Right cardiac atrium (tissue), 5 donors: ENCODE measurements around the gene TPP2. TPM values are rescaled to one million over a fixed set of nuclear protein-coding genes. Genes with fewer than 3 reads are reported as not detected.
A peak's percentile ranks its signal among the peaks of the same experiment; 100 is the strongest.

Experiments
- ATAC-seq, 2 donors: fragments of 200-7000 bp; cut with Tn5 transposase; one replicate each; pipeline versions ENCODE4 v1.8.0 to v1.9.1; 2020; ENCODE audit warnings: moderate library complexity in 2 of 2, mild to moderate bottlenecking in 1 of 2
- DNase-seq, 3 donors: peaks; one replicate each; pipeline ENCODE4 v3.0.0-alpha.2; 2020
- H3K27ac ChIP-seq: one replicate; pipeline ENCODE4 v1.5.1; 2013; ENCODE audit warnings: mild to moderate bottlenecking, low read length, control low read depth, moderate library complexity
- H3K27me3 ChIP-seq: one replicate; pipeline ENCODE4 v1.6.1; 2013; ENCODE audit not compliant: control insufficient read depth, insufficient read depth
- H3K4me1 ChIP-seq: one replicate; pipeline ENCODE4 v1.6.1; 2013; ENCODE audit warnings: low read length; ENCODE audit not compliant: control insufficient read depth, insufficient read depth
- H3K4me3 ChIP-seq: one replicate; pipeline ENCODE4 v1.5.1; 2013; ENCODE audit warnings: low read length, control low read depth
- H3K9me3 ChIP-seq: one replicate; pipeline ENCODE4 v1.6.1; 2013; ENCODE audit warnings: low read length; ENCODE audit not compliant: control insufficient read depth
- WGBS: extraction: QIAGEN DNeasy Blood & Tissue Kit; methylation state at CpG from one replicate; pipeline ENCODE4 v1.1.7; 2013; 5-methylcytosine and 5-hydroxymethylcytosine counted together
- intact Hi-C, 4 donors: fragments of 100-400 bp; cut with DNase I; formaldehyde crosslinking; loops; one replicate each; pipeline versions ENCODE4 v1.11.0 to v1.14.0; 2022 to 2023
- polyA plus RNA-seq: library from polyadenylated mRNA; stranded (reverse); fragments of 200-250 nt; gene quantifications from one replicate; pipeline ENCODE4 v1.2.3, GENCODE V29; 2013
- total RNA-seq, 4 donors: library from RNA; stranded (reverse); fragmentation: NEBNext Ultra II Directional; extraction: Animal tissue kit (Norgen Biotek cat#: 25700); gene quantifications; one replicate each; pipeline ENCODE4 v1.2.1, GENCODE V29; 2021
- donor health status: healthy with polysubstance abuse.
- donor health status: DM: no; HTN: yes; CAD: no.
- donor health status: DM: no; HTN: no; CAD: no.
- donor health status: DM: no; HTN: yes; CAD: no; lungs with severe emphysema.
- donor health status: DM: yes; HTN: yes; CAD: no.

TPP2 gene
- total and polyA plus RNA-seq, 5 donors, result 22.4 to 35.1 (median 32.2) TPM

DNA sequence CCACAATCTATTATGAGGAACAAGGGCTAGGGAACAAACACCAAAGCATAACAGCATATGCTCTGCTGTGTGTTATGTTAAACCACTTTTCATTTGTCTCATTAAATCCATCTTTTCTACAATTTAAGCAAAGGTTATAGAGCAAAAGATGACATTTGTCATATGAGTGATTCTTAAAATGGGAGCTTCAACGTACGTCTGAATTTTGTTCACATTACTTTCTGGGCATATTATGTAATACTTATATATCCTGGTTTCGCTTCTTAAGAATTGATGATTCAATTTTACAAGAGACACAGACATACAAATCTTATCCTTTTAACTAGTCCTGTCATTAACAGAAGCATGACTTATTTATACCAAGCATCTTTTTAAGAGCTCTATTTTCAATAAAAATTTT is 3.3 kb upstream of the TPP2 start:
- ATAC-seq (no peak), DNase-seq (no peak)
- no peaks in the 10 kb centered on the region for H3K27me3 ChIP-seq
- H3K27ac ChIP-seq, result no peak overlapping the region
- intact Hi-C loops, result no loop called here
- H3K4me1 ChIP-seq, result peaks cover 2% of the 10 kb centered on the region
- no peak overlapping the region for H3K4me3 ChIP-seq
- WGBS, result 78% methylated on average over 3 of the region's 3 CpGs
- H3K9me3 ChIP-seq, result no peaks in the 10 kb centered on the region

DNA sequence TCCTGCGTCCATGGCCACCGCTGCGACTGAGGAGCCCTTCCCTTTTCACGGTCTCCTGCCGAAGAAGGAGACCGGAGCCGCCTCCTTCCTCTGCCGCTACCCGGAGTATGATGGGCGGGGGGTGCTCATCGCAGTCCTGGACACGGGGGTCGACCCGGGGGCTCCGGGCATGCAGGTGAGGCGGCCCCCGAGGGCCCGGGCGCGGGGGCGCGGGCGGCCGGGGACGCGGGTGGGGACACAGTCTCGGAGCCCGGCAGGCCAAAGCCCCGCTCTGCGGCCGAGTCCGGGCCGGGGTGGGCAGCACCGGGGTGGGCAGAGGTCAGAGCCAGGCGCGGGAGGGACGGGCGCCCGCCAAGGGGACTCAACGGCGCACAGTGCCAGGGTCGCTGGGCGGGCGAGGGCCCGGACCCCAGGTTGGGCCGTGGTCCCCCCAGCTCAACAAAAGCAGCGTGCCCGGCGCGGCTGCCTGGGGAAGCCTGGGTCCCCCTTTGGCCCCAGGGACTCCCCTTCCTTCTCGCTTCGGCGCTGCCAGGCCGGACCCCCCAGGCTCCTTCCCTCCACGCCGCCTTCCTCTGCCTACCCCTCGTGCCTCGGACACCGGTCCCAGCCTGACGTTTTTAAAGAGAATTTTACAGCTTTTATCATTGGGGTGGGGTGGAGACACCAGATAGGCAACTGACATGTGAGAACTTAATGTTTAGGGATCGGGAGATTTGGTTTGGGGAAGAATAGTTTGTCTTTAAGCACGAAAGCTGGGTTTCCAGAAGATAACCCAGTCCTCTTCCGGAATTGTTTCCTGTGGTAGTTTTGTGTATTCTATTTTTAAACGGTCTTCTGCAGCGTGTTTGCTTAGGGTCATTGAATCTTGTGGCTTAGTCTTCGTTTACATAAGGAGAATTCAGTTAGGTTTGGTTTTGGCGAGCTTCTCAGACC is 509 bp downstream of the TPP2 start:
- Histone ChIP-seq H3K27ac (peak overlapping the region; percentile 92), H3K4me3 (peak overlapping the region; percentile 96), H3K27me3 (no peaks in the 10 kb centered on the region), H3K4me1 (peaks cover 8% of the 10 kb centered on the region), H3K9me3 (no peaks in the 10 kb centered on the region)
- ATAC-seq (peak; percentile 6 to 33), DNase-seq (peak; percentile 37 to 72 (median 70))
- intact Hi-C loops, result loop anchor here in 2 of 4 donors (5.0 kb wide), 1 partner anchor 250 kb away; the partner anchor contains the start of gene ERCC5 (in 2 of the 2)
- under 1% methylated on average over 67 of the region's 67 CpGs for WGBS

DNA sequence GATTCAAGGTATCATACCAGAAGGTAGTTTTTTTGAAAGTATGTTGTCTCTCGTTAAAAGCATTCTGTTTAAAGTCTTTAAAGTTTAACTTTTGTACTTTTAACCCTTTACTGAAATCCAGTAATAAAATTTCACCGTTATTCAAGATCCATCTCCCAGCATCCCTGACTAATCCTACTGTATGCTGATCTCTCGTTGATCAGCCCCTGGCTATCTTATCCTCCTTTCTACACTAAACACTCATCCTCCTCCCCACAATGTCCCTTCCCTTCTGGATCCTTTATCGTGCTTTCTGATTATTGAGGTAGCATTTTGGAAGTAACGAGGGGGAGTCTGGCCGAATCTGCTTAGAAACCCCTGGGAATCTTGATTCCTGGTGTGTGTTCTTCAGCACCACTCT is 1.3 kb downstream of the TPP2 start:
- H3K4me1 ChIP-seq, result peaks cover 6% of the 10 kb centered on the region
- ATAC-seq, result no peak
- 2% methylated on average over 6 of the region's 6 CpGs for WGBS

DNA sequence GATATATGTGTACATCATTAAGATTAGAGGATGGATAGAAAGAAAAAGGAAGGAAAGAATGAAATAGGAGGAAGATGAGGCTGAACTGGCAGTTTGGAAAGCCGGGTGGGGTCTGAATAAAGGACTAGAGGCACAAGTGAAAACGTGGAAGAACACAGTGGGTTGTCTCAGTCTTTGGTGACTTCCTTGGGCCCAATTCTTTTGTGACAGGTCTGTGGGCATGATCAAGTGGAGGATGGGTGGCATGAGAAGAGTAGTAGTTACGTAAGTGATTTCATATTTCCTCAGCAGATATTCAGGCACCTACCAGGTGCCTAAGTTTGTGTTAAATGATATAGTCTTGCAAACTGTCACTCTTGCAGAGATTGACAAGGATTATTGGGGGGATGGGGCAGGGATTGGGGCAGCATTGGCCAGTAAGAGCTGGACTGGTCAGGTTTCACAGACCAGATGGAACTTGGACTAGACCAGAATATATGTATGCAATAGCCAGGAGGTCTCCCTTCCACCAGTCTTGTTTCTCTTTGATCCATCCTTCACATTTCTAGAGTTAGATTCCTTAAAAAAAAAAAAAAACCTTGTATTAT is 2.7 kb downstream of the TPP2 start:
- H3K4me3 ChIP-seq, result no peak overlapping the region
- H3K27me3 ChIP-seq, result no peaks in the 10 kb centered on the region
- no peak overlapping the region for H3K27ac ChIP-seq
- H3K9me3 ChIP-seq, result no peaks in the 10 kb centered on the region
- H3K4me1 ChIP-seq, result peaks cover 6% of the 10 kb centered on the region
- intact Hi-C loops, result loop anchor here in 2 of 4 donors (5.0 kb wide), 1 partner anchor 248 kb away; the partner anchor contains the start of gene ERCC5 (in 2 of the 2)
- WGBS, result 65% methylated on average over 3 of the region's 3 CpGs
- ATAC-seq, result no peak
- DNase-seq, result no peak

More for the DNA sequence above, 1.3 kb downstream of the TPP2 start:
- no peaks in the 10 kb centered on the region for H3K9me3 ChIP-seq
- H3K4me3 ChIP-seq, result peak overlapping the region; percentile 96
- no peaks in the 10 kb centered on the region for H3K27me3 ChIP-seq
- H3K27ac ChIP-seq, result no peak overlapping the region
- intact Hi-C loops, result loop anchor here in 2 of 4 donors (5.0 kb wide), 1 partner anchor 249 kb away; the partner anchor contains the start of gene ERCC5 (in 2 of the 2)
- DNase-seq, result no peak

DNA sequence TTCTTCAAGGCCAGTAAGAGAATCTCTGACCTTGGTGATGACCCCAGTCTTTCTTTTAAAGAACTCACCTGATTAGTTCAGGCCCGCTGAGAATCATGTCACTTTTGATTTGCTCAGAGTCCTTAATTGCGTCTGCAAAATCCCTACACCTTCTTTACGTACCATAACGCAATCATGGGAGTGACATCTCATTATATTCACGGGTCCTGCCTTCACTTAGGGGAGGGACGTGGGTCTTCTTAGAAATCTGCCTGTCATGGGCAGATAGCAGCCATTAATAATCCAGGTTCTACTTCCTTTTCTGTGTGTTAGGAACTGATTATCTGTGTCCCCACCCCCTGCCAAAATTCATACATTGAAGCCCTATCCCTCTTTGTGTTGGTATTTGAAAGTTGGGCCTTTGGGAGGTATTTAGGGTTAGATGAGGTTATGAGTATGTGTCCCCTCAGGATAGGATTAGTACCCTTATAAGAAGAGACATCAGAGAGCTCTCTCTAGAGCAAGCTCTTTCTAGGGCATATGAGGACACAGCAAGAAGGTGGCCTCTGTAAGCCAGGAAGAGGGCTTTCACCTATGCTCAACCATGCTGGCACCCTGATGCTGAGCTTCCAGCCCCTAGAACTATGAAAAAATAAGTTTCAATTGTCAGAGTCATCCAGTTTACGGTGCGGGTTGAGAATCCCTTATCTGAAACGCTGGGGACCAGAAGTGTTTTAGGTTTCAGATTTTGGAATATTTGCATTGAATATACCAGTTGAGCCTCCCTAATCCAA is 9.9 kb downstream of the TPP2 start:
- ATAC-seq, result no peak

DNA sequence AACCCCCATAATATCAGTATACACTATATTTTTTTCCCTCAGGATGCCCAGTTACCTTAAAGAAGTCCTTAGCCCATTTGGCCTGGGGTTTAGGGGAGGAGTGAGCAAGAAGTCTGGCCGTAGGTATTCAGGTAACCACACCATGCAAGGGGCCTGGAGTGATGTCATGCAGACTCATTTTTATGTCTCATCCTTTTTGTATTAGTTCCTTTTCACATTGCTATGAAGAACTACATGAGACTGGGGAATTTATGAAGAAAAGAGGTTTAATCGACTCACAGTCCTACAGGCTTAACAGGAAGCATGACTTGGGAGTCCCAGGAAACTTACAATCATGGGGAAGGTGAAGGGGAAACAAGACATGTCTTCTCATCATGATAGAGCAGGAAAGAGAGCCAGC is 12.2 kb downstream of the TPP2 start:
- ATAC-seq, result no peak
- WGBS, result 95% methylated on average over 2 of the region's 2 CpGs

More for the DNA sequence above, 9.9 kb downstream of the TPP2 start:
- Histone ChIP-seq H3K27ac (no peak overlapping the region), H3K4me3 (no peak overlapping the region), H3K9me3 (no peaks in the 10 kb centered on the region), H3K27me3 (no peaks in the 10 kb centered on the region), H3K4me1 (peaks cover 1% of the 10 kb centered on the region)
- WGBS, result 93% methylated on average over 9 of the region's 9 CpGs
- no peak for DNase-seq
- intact Hi-C loops, result no loop called here

DNA sequence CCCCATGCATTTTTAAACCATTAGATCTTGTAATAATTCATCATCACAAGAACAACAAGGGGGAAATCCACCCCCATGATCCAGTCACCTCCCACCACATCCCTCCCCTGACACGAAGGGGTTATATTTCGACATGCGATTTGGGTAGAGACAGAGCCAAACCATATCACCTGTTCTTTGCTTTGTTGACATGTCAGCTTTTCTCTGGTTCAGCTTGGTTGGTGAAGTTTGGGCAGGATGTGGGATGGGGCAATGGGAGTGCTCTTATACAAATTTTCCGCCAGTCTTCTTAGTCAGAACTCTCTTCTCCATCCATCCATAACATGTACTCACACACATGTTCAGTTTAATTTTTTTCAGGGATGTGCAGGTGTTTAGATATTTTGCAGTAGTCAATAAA is 12.9 kb downstream of the TPP2 start:
- DNase-seq, result no peak
- ATAC-seq, result no peak
- Histone ChIP-seq H3K27me3 (no peaks in the 10 kb centered on the region), H3K9me3 (no peaks in the 10 kb centered on the region), H3K27ac (no peak overlapping the region), H3K4me1 (peaks cover 1% of the 10 kb centered on the region), H3K4me3 (no peak overlapping the region)
- intact Hi-C loops, result no loop called here
- WGBS, result 99% methylated on average over 4 of the region's 4 CpGs

More for the DNA sequence above, 12.2 kb downstream of the TPP2 start:
- DNase-seq, result no peak
- Histone ChIP-seq H3K27me3 (no peaks in the 10 kb centered on the region), H3K9me3 (no peaks in the 10 kb centered on the region), H3K4me1 (peaks cover 1% of the 10 kb centered on the region), H3K27ac (no peak overlapping the region), H3K4me3 (no peak overlapping the region)
- intact Hi-C loops, result no loop called here

DNA sequence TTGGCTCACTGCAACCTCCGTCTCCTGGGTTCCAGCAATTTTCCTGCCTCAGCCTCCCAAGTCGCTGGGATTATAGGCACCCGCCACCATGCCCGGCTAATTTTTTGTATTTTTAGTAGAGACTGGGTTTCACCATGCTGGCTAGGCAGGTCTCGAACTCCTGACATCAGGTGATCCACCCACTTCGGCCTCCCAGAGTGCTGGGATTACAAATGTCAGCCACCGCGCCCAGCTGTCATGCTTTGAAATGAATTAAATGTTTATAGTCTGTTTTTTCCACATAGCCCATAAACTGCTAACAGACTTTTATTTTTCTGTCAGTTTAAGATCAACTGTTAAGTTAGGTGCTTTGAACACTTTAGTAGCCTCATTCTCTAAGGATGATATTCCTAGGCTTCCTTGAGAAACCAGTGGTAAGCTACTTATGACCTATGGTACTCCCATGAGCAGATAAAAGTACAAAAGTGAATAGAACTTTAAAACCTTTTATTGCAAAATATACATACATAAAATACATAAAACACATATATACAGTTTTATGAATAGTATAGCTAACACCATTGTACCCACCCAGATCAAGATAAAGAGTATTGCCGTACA is 13.6 kb downstream of the TPP2 start:
- no peak for ATAC-seq
- H3K27ac ChIP-seq, result no peak overlapping the region
- intact Hi-C loops, result no loop called here
- H3K27me3 ChIP-seq, result no peaks in the 10 kb centered on the region
- no peaks in the 10 kb centered on the region for H3K9me3 ChIP-seq
- WGBS, result 97% methylated on average over 9 of the region's 9 CpGs
- H3K4me3 ChIP-seq, result no peak overlapping the region
- no peak for DNase-seq
- peaks cover 1% of the 10 kb centered on the region for H3K4me1 ChIP-seq

DNA sequence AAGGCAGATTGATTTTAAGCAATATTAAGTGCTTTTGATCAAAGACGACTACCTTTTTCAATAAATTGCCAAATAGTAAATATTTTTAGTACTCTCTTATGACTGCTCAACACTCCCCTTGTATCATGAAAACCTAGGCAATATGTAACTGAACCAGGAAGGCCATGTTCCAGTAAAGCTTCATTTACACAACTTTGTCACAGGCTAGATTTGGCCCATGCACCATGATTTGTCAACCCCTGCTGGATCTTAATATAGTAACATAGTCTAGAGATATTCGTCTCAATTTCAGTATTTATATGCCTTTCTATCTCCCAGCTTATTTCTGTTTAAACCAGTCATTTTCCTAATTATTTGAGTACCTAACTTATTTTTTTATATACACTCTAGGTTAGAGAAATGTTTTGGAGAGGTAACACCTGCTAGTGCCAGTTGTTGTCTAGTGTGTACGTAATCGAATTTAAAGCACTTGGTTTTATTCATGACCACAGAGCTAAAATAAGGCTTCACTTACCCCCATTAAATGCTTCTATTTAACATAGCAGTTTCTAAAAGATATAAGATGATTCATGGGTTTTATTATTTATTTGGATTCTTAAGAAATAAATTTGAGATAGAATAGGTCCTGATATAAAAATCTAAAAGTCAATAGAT is 21.0 kb downstream of the TPP2 start:
- Histone ChIP-seq H3K4me3 (no peak overlapping the region), H3K9me3 (no peaks in the 10 kb centered on the region), H3K27me3 (no peaks in the 10 kb centered on the region), H3K27ac (no peak overlapping the region), H3K4me1 (no peaks in the 10 kb centered on the region)
- no peak for ATAC-seq
- no peak for DNase-seq
- WGBS, result 83% methylated on average over 4 of the region's 4 CpGs
- intact Hi-C loops, result no loop called here

DNA sequence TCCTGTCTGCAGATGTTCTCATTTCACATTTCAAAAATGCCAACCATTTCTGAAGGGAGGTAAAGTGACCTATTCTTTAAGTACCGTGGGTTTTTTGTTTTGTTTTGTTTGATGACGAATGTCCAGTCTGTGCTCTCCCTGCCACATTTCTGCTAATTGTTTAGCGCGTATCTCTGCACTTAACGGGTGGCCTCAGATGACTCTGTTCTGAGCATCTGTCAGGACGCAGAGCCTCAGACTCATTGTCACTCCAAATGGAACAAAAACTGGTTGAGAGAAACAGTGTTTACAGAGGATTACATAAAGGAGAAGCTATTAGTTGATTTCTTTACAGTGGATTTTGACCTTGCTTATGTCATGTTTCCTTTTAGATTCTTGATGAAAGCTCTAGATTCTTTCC is 23.7 kb downstream of the TPP2 start:
- no peak for ATAC-seq
- intact Hi-C loops, result no loop called here
- H3K27me3 ChIP-seq, result no peaks in the 10 kb centered on the region
- H3K4me3 ChIP-seq, result no peak overlapping the region
- no peaks in the 10 kb centered on the region for H3K9me3 ChIP-seq
- 93% methylated on average over 6 of the region's 6 CpGs for WGBS
- DNase-seq, result no peak
- no peaks in the 10 kb centered on the region for H3K4me1 ChIP-seq
- H3K27ac ChIP-seq, result no peak overlapping the region
